Measurements from ENCODE around the gene ASCL5. TPM values are rescaled to one million over a fixed set of nuclear protein-coding genes. Genes with fewer than 3 reads are reported as not detected.

The ASCL5 gene
- total RNA-seq, 1 donor = not detected

- DNase-seq (ENCODE audit: low read depth) = no peak
- no peak for TF ChIP-seq CTCF (IDR thresholded peaks at IDR 0.05; ENCODE audit: insufficient read depth, low read length)
Measured at GRCh38 chr1:201104141-201104540, 22.8 kb downstream of the ASCL5 start.

GRCh38 chr1:201103666-201104065 is 23.3 kb downstream of the ASCL5 start:
- TF ChIP-seq CTCF (IDR thresholded peaks at IDR 0.05; ENCODE audit: insufficient read depth, low read length) = no peak
- DNase-seq (ENCODE audit: low read depth) = no peak
- H3K4me3 ChIP-seq (ENCODE audit: low read depth, low read length) = no peak overlapping the region

More at GRCh38 chr1:201104141-201104540, 22.8 kb downstream of the ASCL5 start:
- H3K4me3 ChIP-seq (ENCODE audit: low read depth, low read length) = no peak overlapping the region

- no peak overlapping the region for H3K4me3 ChIP-seq (ENCODE audit: low read depth, low read length)
Measured at GRCh38 chr1:201100169-201100930, 26.6 kb downstream of the ASCL5 start.

GRCh38 chr1:201098992-201099677 is 27.8 kb downstream of the ASCL5 start:
- TF ChIP-seq CTCF (IDR thresholded peaks at IDR 0.05; ENCODE audit: insufficient read depth, low read length) = no peak
- no peak overlapping the region for H3K4me3 ChIP-seq (ENCODE audit: low read depth, low read length)
- DNase-seq (ENCODE audit: low read depth) = no peak

More at GRCh38 chr1:201100169-201100930, 26.6 kb downstream of the ASCL5 start:
- no peak for DNase-seq (ENCODE audit: low read depth)
- no peak for TF ChIP-seq CTCF (IDR thresholded peaks at IDR 0.05; ENCODE audit: insufficient read depth, low read length)

GRCh38 chr1:201096977-201097856 is 29.8 kb downstream of the ASCL5 start:
- DNase-seq (ENCODE audit: low read depth) = no peak
- TF ChIP-seq CTCF (IDR thresholded peaks at IDR 0.05; ENCODE audit: insufficient read depth, low read length) = no peak
- H3K4me3 ChIP-seq (ENCODE audit: low read depth, low read length) = no peak overlapping the region

- H3K4me3 ChIP-seq (ENCODE audit: low read depth, low read length) = no peak overlapping the region
- TF ChIP-seq CTCF (IDR thresholded peaks at IDR 0.05; ENCODE audit: insufficient read depth, low read length) = no peak
- DNase-seq (ENCODE audit: low read depth) = no peak
Measured at GRCh38 chr1:201096041-201096461, 30.9 kb downstream of the ASCL5 start.

Measured in fibroblast of the aortic adventitia (primary cell).